ENCODE measurements around the gene CSGALNACT2.

GRCh38 chr10:43230909-43231522 is 92.8 kb downstream of the CSGALNACT2 start:
- no peak for TF ChIP-seq CTCF (IDR thresholded peaks at IDR 0.05)
- TF ChIP-seq POLR2A (IDR thresholded peaks at IDR 0.05): no peak
